Left lung (tissue), 10 donors: ENCODE results near the gene CALHM4. TPM values are rescaled to one million over a fixed set of nuclear protein-coding genes. Genes with fewer than 3 reads are reported as not detected.

Experiments
- ATAC-seq: fragments of 200-7000 bp; cut with Tn5 transposase; one replicate; pipeline ENCODE4 v1.9.1; 2020; ENCODE audit warnings: moderate library complexity
- DNase-seq, 4 donors: peaks; one replicate each; pipeline ENCODE4 v3.0.0-alpha.2; 2013 to 2020
- H3K27ac ChIP-seq, 2 donors: fragments of 200-600 bp; sonication (generic) in 1 of 2; one replicate each; pipeline versions ENCODE4 v1.5.0 to v1.8.0; 2020 to 2021
- H3K27me3 ChIP-seq, 2 donors: fragments of 200-600 bp; sonication (generic) in 1 of 2; one replicate each; pipeline versions ENCODE4 v1.5.0 to v1.8.0; 2020 to 2021
- H3K36me3 ChIP-seq, 2 donors: fragments of 200-600 bp; sonication (generic) in 1 of 2; one replicate each; pipeline versions ENCODE4 v1.5.0 to v1.8.0; 2020 to 2021
- H3K4me1 ChIP-seq, 2 donors: fragments of 200-600 bp; one replicate each; pipeline ENCODE4 v1.8.0; 2021
- H3K4me3 ChIP-seq, 2 donors: fragments of 200-600 bp; sonication (generic) in 1 of 2; one replicate each; pipeline versions ENCODE4 v1.5.0 to v1.8.0; 2020 to 2021; ENCODE audit warnings: mild to moderate bottlenecking in 1 of 2
- H3K9me3 ChIP-seq, 2 donors: fragments of 200-600 bp; sonication (generic) in 1 of 2; one replicate each; pipeline versions ENCODE4 v1.5.0 to v1.8.0; 2020 to 2021
- CTCF ChIP-seq, 2 donors: fragments of 200-600 bp; sonication (generic) in 1 of 2; IDR thresholded peaks; one replicate each; pipeline versions ENCODE4 v1.5.0 to v1.8.0; 2021; ENCODE audit warnings: antibody characterized with exemption in 2 of 2
- intact Hi-C, 2 donors: fragments of 100-400 bp; cut with DNase I; formaldehyde crosslinking; loops; one replicate each; pipeline versions ENCODE4 v1.11.2 to v1.14.2; 2022
- polyA plus RNA-seq, 6 donors: library from polyadenylated mRNA; unstranded; fragments of 120-200 nt; gene quantifications; one replicate each; pipeline ENCODE4 v1.2.1, GENCODE V29; 2013; ENCODE audit not compliant: insufficient read length in 6 of 6
- total RNA-seq, 2 donors: library from RNA; stranded (reverse); fragmentation: NEBNext Ultra II Directional; extraction: Animal tissue kit (Norgen Biotek cat#: 25700); gene quantifications; one replicate each; pipeline ENCODE4 v1.2.1, GENCODE V29; 2021
- donor health status: DM: no; HTN: yes; CAD: no.
- donor health status: DM: no; HTN: no; CAD: no.

Gene CALHM4
- total and polyA plus RNA-seq, 8 donors, result not detected

GRCh38 chr6:116560130-116560529 lies 6.6 kb downstream of the CALHM4 start:
- Histone ChIP-seq H3K27ac (no peak overlapping the region), H3K4me1 (peaks cover 0 to 3% of the 10 kb centered on the region in 2 donors), H3K27me3 (peaks cover 0 to 5% of the 10 kb centered on the region in 2 donors), H3K36me3 (no peaks in the 10 kb centered on the region), H3K9me3 (no peaks in the 10 kb centered on the region), H3K4me3 (no peak overlapping the region)
- intact Hi-C loops, result no loop called here
- no peak for ATAC-seq
- no peak for DNase-seq
- no peak for TF ChIP-seq CTCF (IDR thresholded peaks at IDR 0.05)

- Histone ChIP-seq H3K4me3 (no peak overlapping the region), H3K27me3 (peaks cover 0 to 8% of the 10 kb centered on the region in 2 donors), H3K9me3 (no peaks in the 10 kb centered on the region), H3K4me1 (peaks cover 0 to 3% of the 10 kb centered on the region in 2 donors), H3K27ac (no peak overlapping the region), H3K36me3 (no peaks in the 10 kb centered on the region)
- peak in 3 of 4 donors; percentile 60 to 83 (median 79) for DNase-seq
- peak; percentile 91 to 96 for TF ChIP-seq CTCF (IDR thresholded peaks at IDR 0.05)
- peak; percentile 93 for ATAC-seq
- intact Hi-C loops, result no loop called here
Observed at GRCh38 chr6:116561377-116562018, 7.9 kb downstream of the CALHM4 start.

- H3K4me3 ChIP-seq, result no peak overlapping the region
- ATAC-seq (no peak), DNase-seq (no peak)
- H3K27ac ChIP-seq, result no peak overlapping the region
- intact Hi-C loops, result no loop called here
- H3K4me1 ChIP-seq, result peaks cover 0 to 3% of the 10 kb centered on the region in 2 donors
- no peaks in the 10 kb centered on the region for H3K9me3 ChIP-seq
- no peak for TF ChIP-seq CTCF (IDR thresholded peaks at IDR 0.05)
- H3K27me3 ChIP-seq, result peaks cover 0 to 8% of the 10 kb centered on the region in 2 donors
- no peaks in the 10 kb centered on the region for H3K36me3 ChIP-seq
Observed at GRCh38 chr6:116562019-116562403, 8.5 kb downstream of the CALHM4 start.

- intact Hi-C loops, result no loop called here
- no peaks in the 10 kb centered on the region for H3K36me3 ChIP-seq
- ATAC-seq, result no peak
Observed at GRCh38 chr6:116562614-116563013, 9.1 kb downstream of the CALHM4 start.

GRCh38 chr6:116563830-116564229 lies 10.3 kb downstream of the CALHM4 start:
- intact Hi-C loops, result no loop called here
- no peak for DNase-seq
- peaks cover 0 to 8% of the 10 kb centered on the region in 2 donors for H3K27me3 ChIP-seq

More at GRCh38 chr6:116562614-116563013, 9.1 kb downstream of the CALHM4 start:
- no peak overlapping the region for H3K27ac ChIP-seq
- H3K4me1 ChIP-seq, result peaks cover 0 to 3% of the 10 kb centered on the region in 2 donors
- no peak for TF ChIP-seq CTCF (IDR thresholded peaks at IDR 0.05)
- peaks cover 0 to 8% of the 10 kb centered on the region in 2 donors for H3K27me3 ChIP-seq
- DNase-seq, result peak in 2 of 4 donors; percentile 51 to 76
- no peaks in the 10 kb centered on the region for H3K9me3 ChIP-seq
- H3K4me3 ChIP-seq, result no peak overlapping the region

More at GRCh38 chr6:116563830-116564229, 10.3 kb downstream of the CALHM4 start:
- TF ChIP-seq CTCF (IDR thresholded peaks at IDR 0.05), result no peak
- Histone ChIP-seq H3K27ac (no peak overlapping the region), H3K4me3 (no peak overlapping the region), H3K9me3 (no peaks in the 10 kb centered on the region), H3K4me1 (peaks cover 0 to 7% of the 10 kb centered on the region in 2 donors), H3K36me3 (no peaks in the 10 kb centered on the region)
- no peak for ATAC-seq
